Measurements from ENCODE around the gene SUCO. TPM values are rescaled to one million over a fixed set of nuclear protein-coding genes. Genes with fewer than 3 reads are reported as not detected.

SUCO gene
- polyA plus RNA-seq, 1 donor (not counting 4 experiments of a cell fraction or from before 2014, with no cell fraction given) = 13.8 TPM

DNA sequence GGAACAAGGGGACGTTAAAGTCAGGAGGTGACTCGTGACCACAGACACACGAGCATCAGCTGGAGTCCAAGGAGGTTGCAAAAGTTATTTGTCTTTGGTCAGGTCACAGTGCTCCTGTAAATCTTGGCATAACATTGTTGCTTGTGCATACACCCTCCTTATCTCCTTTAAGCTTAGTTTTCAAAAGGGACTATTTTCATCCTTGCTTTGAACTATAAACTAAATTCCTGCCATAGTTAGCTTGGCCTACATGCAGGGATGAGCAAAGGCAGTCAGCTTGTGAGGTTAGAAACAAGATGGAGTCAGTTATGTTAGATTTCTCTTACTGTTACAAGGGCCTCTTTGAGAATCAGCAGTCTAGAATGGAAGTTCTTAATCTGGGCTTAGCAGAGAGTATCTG lies 97.9 kb downstream of the SUCO start:
- Histone ChIP-seq H3K79me2 (ENCODE audit: control insufficient read depth, insufficient read depth, low read length) (no peaks in the 10 kb centered on the region), H3K9me1 (ENCODE audit: control insufficient read depth, extremely low read depth, insufficient read depth, low read length) (no peaks in the 10 kb centered on the region), H3K27me3 (ENCODE audit: control insufficient read depth, extremely low read depth, insufficient read depth, low read length) (no peaks in the 10 kb centered on the region), H3K4me3 (ENCODE audit: control insufficient read depth in 2 of 3, extremely low read depth in 1 of 3, insufficient read depth in 2 of 3, low read depth in 1 of 3, low read length in 3 of 3) (no peak overlapping the region), H3K9ac (ENCODE audit: control insufficient read depth, extremely low read depth, insufficient read depth, low read length) (no peak overlapping the region), H2AFZ (ENCODE audit: control insufficient read depth, low read length) (no peak overlapping the region), H3K9me3 (ENCODE audit: control insufficient read depth, low read depth, low read length) (no peaks in the 10 kb centered on the region), H3K27ac (ENCODE audit: control insufficient read depth, insufficient read depth, low read length) (no peak overlapping the region), H3K4me1 (ENCODE audit: control insufficient read depth, extremely low read depth, insufficient read depth, low read length) (peaks cover 12% of the 10 kb centered on the region), H4K20me1 (ENCODE audit: control insufficient read depth, extremely low read depth, insufficient read depth, low read length) (no peaks in the 10 kb centered on the region), H3K4me2 (ENCODE audit: control insufficient read depth, extremely low read depth, insufficient read depth, low read depth, low read length) (no peak overlapping the region), H3K36me3 (ENCODE audit: control insufficient read depth in 2 of 2, extremely low read depth in 1 of 2, insufficient read depth in 2 of 2, low read length in 2 of 2) (no peaks in the 10 kb centered on the region)
- TF ChIP-seq, protein P1, sequence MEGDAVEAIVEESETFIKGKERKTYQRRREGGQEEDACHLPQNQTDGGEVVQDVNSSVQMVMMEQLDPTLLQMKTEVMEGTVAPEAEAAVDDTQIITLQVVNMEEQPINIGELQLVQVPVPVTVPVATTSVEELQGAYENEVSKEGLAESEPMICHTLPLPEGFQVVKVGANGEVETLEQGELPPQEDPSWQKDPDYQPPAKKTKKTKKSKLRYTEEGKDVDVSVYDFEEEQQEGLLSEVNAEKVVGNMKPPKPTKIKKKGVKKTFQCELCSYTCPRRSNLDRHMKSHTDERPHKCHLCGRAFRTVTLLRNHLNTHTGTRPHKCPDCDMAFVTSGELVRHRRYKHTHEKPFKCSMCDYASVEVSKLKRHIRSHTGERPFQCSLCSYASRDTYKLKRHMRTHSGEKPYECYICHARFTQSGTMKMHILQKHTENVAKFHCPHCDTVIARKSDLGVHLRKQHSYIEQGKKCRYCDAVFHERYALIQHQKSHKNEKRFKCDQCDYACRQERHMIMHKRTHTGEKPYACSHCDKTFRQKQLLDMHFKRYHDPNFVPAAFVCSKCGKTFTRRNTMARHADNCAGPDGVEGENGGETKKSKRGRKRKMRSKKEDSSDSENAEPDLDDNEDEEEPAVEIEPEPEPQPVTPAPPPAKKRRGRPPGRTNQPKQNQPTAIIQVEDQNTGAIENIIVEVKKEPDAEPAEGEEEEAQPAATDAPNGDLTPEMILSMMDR (optimal IDR thresholded peaks at IDR 0.05 in 1 of 3, IDR thresholded peaks at IDR 0.05 in 1 of 3, conservative IDR thresholded peaks at IDR 0.05 in 1 of 3; ENCODE audit: extremely low read depth in 1 of 3, insufficient read depth in 2 of 3, low read length in 3 of 3) = no peak
- no peak for TF ChIP-seq EZH2 (IDR thresholded peaks at IDR 0.05; ENCODE audit: low read length)
- dilution Hi-C loops (cut with MboI; ENCODE audit: extremely low pct_ligation_motif_present, low sequenced_read_pairs) = no loop called here
- FAIRE-seq (no peak), DNase-seq (ENCODE audit: low read depth, low spot score) (no peak)

DNA sequence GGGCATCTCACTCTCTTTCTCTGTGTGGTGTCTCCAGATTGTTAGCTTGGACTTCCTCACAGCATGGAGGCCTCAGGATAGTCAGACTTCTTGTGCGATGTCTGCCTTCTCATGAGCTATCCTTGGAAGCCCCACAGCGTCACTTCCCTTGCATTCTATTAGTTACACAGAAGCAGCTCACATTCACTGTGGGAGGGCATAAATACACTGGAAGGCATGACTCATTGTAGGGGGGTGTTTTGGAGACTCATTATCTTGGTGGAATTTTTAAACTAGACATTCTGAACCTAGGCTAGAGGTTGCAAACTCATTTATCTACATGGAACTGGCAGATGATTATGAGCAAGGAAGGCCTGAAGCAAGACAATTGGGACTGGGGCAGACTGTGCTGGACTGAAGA lies 104.6 kb downstream of the SUCO start:
- peak overlapping the region; percentile 70 for H2AFZ ChIP-seq (ENCODE audit: control insufficient read depth, low read length)

More for the DNA sequence above, 104.6 kb downstream of the SUCO start:
- peak; percentile 62 for FAIRE-seq
- Histone ChIP-seq H3K4me2 (ENCODE audit: control insufficient read depth, extremely low read depth, insufficient read depth, low read depth, low read length) (peak overlapping the region; percentile 88), H3K27me3 (ENCODE audit: control insufficient read depth, extremely low read depth, insufficient read depth, low read length) (no peaks in the 10 kb centered on the region), H4K20me1 (ENCODE audit: control insufficient read depth, extremely low read depth, insufficient read depth, low read length) (no peaks in the 10 kb centered on the region), H3K79me2 (ENCODE audit: control insufficient read depth, insufficient read depth, low read length) (no peaks in the 10 kb centered on the region), H3K9ac (ENCODE audit: control insufficient read depth, extremely low read depth, insufficient read depth, low read length) (peak overlapping the region; percentile 29), H3K4me3 (ENCODE audit: control insufficient read depth in 2 of 3, extremely low read depth in 1 of 3, insufficient read depth in 2 of 3, low read depth in 1 of 3, low read length in 3 of 3) (peak overlapping the region in 1 of 3 experiments; percentile 13), H3K9me3 (ENCODE audit: control insufficient read depth, low read depth, low read length) (peaks cover 6% of the 10 kb centered on the region), H3K27ac (ENCODE audit: control insufficient read depth, insufficient read depth, low read length) (peak overlapping the region; percentile 98), H3K9me1 (ENCODE audit: control insufficient read depth, extremely low read depth, insufficient read depth, low read length) (no peaks in the 10 kb centered on the region), H3K4me1 (ENCODE audit: control insufficient read depth, extremely low read depth, insufficient read depth, low read length) (peaks cover 37% of the 10 kb centered on the region), H3K36me3 (ENCODE audit: control insufficient read depth in 2 of 2, extremely low read depth in 1 of 2, insufficient read depth in 2 of 2, low read length in 2 of 2) (no peaks in the 10 kb centered on the region)
- dilution Hi-C loops (cut with MboI; ENCODE audit: extremely low pct_ligation_motif_present, low sequenced_read_pairs) = no loop called here
- peak; percentile 42 for DNase-seq (ENCODE audit: low read depth, low spot score)
- no peak for TF ChIP-seq EZH2 (IDR thresholded peaks at IDR 0.05; ENCODE audit: low read length)
- TF ChIP-seq, protein P1 (optimal IDR thresholded peaks at IDR 0.05 in 1 of 3, IDR thresholded peaks at IDR 0.05 in 1 of 3, conservative IDR thresholded peaks at IDR 0.05 in 1 of 3; ENCODE audit: extremely low read depth in 1 of 3, insufficient read depth in 2 of 3, low read length in 3 of 3) = no peak

Data from keratinocyte (primary cell).